ENCODE measurements around the gene COL24A1. TPM values are rescaled to one million over a fixed set of nuclear protein-coding genes. Genes with fewer than 3 reads are reported as not detected.
A peak's percentile ranks its signal among the peaks of the same experiment; 100 is the strongest.
"Not testable (repeated sequence)": the region's sequence is repeated elsewhere in the genome, so short reads cannot be mapped to it uniquely, and the experiment has no call there.

The COL24A1 gene
- total RNA-seq, 8 experiments from 2014 or later: 0.37 to 4.3 (median 0.86) TPM

GRCh38 chr1:86101616-86102015 is 55.0 kb downstream of the COL24A1 start:
- in situ Hi-C loops (cut with MboI; ENCODE audit: low pct_unique_long_range_greater_than_20kb in 2 of 9, low sequenced_read_pairs in 9 of 9, unreplicated experiment in 9 of 9): no loop called here
- 0 to 91% (median 60%) methylated on average over 1 to 2 of the region's 2 CpGs; no CpG with 5 or more reads in 1 of the 10 experiments for WGBS, 10 experiments

GRCh38 chr1:86100401-86100800 is 56.2 kb downstream of the COL24A1 start:
- in situ Hi-C loops (cut with MboI; ENCODE audit: low pct_unique_long_range_greater_than_20kb in 2 of 9, low sequenced_read_pairs in 9 of 9, unreplicated experiment in 9 of 9): no loop called here
- WGBS, 10 experiments: 0 to 80% (median 14%) methylated on average over 1 of the region's 1 CpG; no CpG with 5 or more reads in 3 of the 10 experiments

More at GRCh38 chr1:86101616-86102015, 55.0 kb downstream of the COL24A1 start:
- Histone ChIP-seq H3K4me1 (replicated peaks in 1 of 2) (no peaks in the 10 kb centered on the region), H3K4me3 (no peak overlapping the region), H3K27ac (no peak overlapping the region)
- peak in 2 of 8 experiments; percentile 42 to 47 for ATAC-seq (replicated peaks in 6 of 8)

GRCh38 chr1:86089765-86090164 is 66.8 kb downstream of the COL24A1 start:
- H3K27ac ChIP-seq: no peak overlapping the region
- no peak for ATAC-seq (replicated peaks in 6 of 8)
- 63 to 96% (median 88%) methylated on average over 4 to 16 of the region's 16 CpGs; no CpG with 5 or more reads in 2 of the 10 experiments for WGBS, 10 experiments
- no peak overlapping the region for H3K4me3 ChIP-seq
- H3K4me1 ChIP-seq (replicated peaks in 1 of 2): no peaks in the 10 kb centered on the region
- in situ Hi-C loops (cut with MboI; ENCODE audit: low pct_unique_long_range_greater_than_20kb in 2 of 9, low sequenced_read_pairs in 9 of 9, unreplicated experiment in 9 of 9): no loop called here

More at GRCh38 chr1:86100401-86100800, 56.2 kb downstream of the COL24A1 start:
- no peaks in the 10 kb centered on the region for H3K4me1 ChIP-seq (replicated peaks in 1 of 2)
- no peak for ATAC-seq (replicated peaks in 6 of 8)
- no peak overlapping the region for H3K4me3 ChIP-seq
- H3K27ac ChIP-seq: no peak overlapping the region

- Histone ChIP-seq H3K27ac (no peak overlapping the region), H3K4me3 (no peak overlapping the region), H3K4me1 (replicated peaks in 1 of 2) (no peaks in the 10 kb centered on the region)
- 58 to 100% (median 86%) methylated on average over 2 to 3 of the region's 3 CpGs; no CpG with 5 or more reads in 2 of the 10 experiments for WGBS, 10 experiments
- ATAC-seq (replicated peaks in 6 of 8): no peak
- in situ Hi-C loops (cut with MboI; ENCODE audit: low pct_unique_long_range_greater_than_20kb in 2 of 9, low sequenced_read_pairs in 9 of 9, unreplicated experiment in 9 of 9): no loop called here
Measured at GRCh38 chr1:86085741-86086409, 70.7 kb downstream of the COL24A1 start.

GRCh38 chr1:86084998-86085397 is 71.6 kb downstream of the COL24A1 start:
- in situ Hi-C loops (cut with MboI; ENCODE audit: low pct_unique_long_range_greater_than_20kb in 2 of 9, low sequenced_read_pairs in 9 of 9, unreplicated experiment in 9 of 9): no loop called here
- H3K4me3 ChIP-seq: no peak overlapping the region
- no peak overlapping the region for H3K27ac ChIP-seq
- ATAC-seq (replicated peaks in 6 of 8): no peak
- H3K4me1 ChIP-seq (replicated peaks in 1 of 2): no peaks in the 10 kb centered on the region

GRCh38 chr1:86082183-86082582 is 74.4 kb downstream of the COL24A1 start:
- ATAC-seq (replicated peaks in 6 of 8): no peak
- no peaks in the 10 kb centered on the region for H3K4me1 ChIP-seq (replicated peaks in 1 of 2)
- H3K4me3 ChIP-seq: no peak overlapping the region
- no peak overlapping the region for H3K27ac ChIP-seq
- in situ Hi-C loops (cut with MboI; ENCODE audit: low pct_unique_long_range_greater_than_20kb in 2 of 9, low sequenced_read_pairs in 9 of 9, unreplicated experiment in 9 of 9): no loop called here

- in situ Hi-C loops (cut with MboI; ENCODE audit: low pct_unique_long_range_greater_than_20kb in 2 of 9, low sequenced_read_pairs in 9 of 9, unreplicated experiment in 9 of 9); H3K4me1 ChIP-seq (replicated peaks in 1 of 2); ATAC-seq (replicated peaks in 6 of 8); H3K27ac ChIP-seq; H3K4me3 ChIP-seq: not testable (repeated sequence)
- 55 to 100% (median 96%) methylated on average over 1 to 4 of the region's 6 CpGs; no CpG with 5 or more reads in 3 of the 10 experiments for WGBS, 10 experiments
Measured at GRCh38 chr1:86072474-86072873, 84.1 kb downstream of the COL24A1 start.

GRCh38 chr1:86071870-86072269 is 84.7 kb downstream of the COL24A1 start:
- in situ Hi-C loops (cut with MboI; ENCODE audit: low pct_unique_long_range_greater_than_20kb in 2 of 9, low sequenced_read_pairs in 9 of 9, unreplicated experiment in 9 of 9); H3K4me1 ChIP-seq (replicated peaks in 1 of 2); H3K27ac ChIP-seq; H3K4me3 ChIP-seq; ATAC-seq (replicated peaks in 6 of 8): not testable (repeated sequence)
- whole genome bisulfite sequencing, 10 experiments: 60 to 93% (median 83%) methylated on average over 1 to 6 of the region's 6 CpGs; no CpG with 5 or more reads in 4 of the 10 experiments

DNA sequence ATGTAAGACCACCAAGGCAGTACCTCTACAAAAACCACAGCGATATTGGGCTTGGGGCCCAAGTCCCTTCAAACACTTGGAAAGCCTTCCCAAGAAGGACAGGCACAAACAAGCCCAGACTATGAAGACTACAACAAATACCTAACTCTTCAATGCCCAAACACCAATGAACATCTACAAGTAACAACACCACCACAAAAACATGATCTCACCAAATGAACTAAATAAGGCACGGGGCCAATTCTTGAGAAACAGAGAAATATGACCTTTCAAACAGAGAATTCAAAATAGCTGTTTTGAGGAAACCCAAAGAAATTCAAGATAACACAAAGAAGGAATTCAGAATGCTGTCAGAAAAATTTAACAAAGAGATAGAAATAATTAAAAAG is 86.8 kb downstream of the COL24A1 start:
- Histone ChIP-seq H3K4me1 (replicated peaks in 1 of 2) (no peaks in the 10 kb centered on the region), H3K4me3 (no peak overlapping the region), H3K27ac (no peak overlapping the region)
- 7 to 100% (median 85%) methylated on average over 1 to 2 of the region's 2 CpGs; no CpG with 5 or more reads in 1 of the 10 experiments for WGBS, 10 experiments
- in situ Hi-C loops (cut with MboI; ENCODE audit: low pct_unique_long_range_greater_than_20kb in 2 of 9, low sequenced_read_pairs in 9 of 9, unreplicated experiment in 9 of 9): no loop called here
- peak in 1 of 8 experiments; percentile 17 for ATAC-seq (replicated peaks in 6 of 8)

GRCh38 chr1:86068841-86069756 is 87.5 kb downstream of the COL24A1 start:
- in situ Hi-C loops (cut with MboI; ENCODE audit: low pct_unique_long_range_greater_than_20kb in 2 of 9, low sequenced_read_pairs in 9 of 9, unreplicated experiment in 9 of 9): no loop called here
- 0 to 100% (median 78%) methylated on average over 1 to 3 of the region's 3 CpGs; no CpG with 5 or more reads in 2 of the 10 experiments for WGBS, 10 experiments
- Histone ChIP-seq H3K4me3 (no peak overlapping the region), H3K4me1 (replicated peaks in 1 of 2) (no peaks in the 10 kb centered on the region), H3K27ac (no peak overlapping the region)
- ATAC-seq (replicated peaks in 6 of 8): peak in 2 of 8 experiments; percentile 93 to 94

DNA sequence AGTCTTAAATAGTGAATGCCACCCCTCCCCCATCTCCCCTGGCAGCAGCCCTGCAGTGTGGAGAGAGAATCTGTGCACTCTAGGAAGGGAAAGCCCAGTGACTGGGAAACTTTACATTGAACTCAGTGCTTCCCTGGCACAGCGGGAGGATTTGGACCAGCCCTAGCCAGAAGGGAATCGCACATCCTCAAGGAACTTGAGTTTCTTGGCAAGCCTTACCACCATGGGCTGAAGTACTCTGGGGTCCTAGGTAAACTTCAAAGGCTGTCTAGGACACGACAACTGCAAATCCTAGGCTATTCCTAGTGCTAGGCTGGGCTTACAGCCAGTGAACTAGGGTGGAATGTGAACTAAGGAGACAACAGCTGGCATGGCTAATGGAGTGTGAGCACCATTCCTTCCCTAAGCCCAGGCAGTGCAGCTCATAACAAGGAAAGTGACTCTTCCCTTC is 88.3 kb downstream of the COL24A1 start:
- WGBS, 10 experiments: 0 to 100% (median 83%) methylated on average over 1 to 3 of the region's 3 CpGs; no CpG with 5 or more reads in 2 of the 10 experiments
- ATAC-seq (replicated peaks in 6 of 8): peak in 1 of 8 experiments; percentile 45
- Histone ChIP-seq H3K4me1 (replicated peaks in 1 of 2) (no peaks in the 10 kb centered on the region), H3K27ac (no peak overlapping the region), H3K4me3 (no peak overlapping the region)
- in situ Hi-C loops (cut with MboI; ENCODE audit: low pct_unique_long_range_greater_than_20kb in 2 of 9, low sequenced_read_pairs in 9 of 9, unreplicated experiment in 9 of 9): no loop called here

GRCh38 chr1:86067626-86068025 is 88.9 kb downstream of the COL24A1 start:
- Histone ChIP-seq H3K27ac (no peak overlapping the region), H3K4me3 (no peak overlapping the region), H3K4me1 (replicated peaks in 1 of 2) (no peaks in the 10 kb centered on the region)
- in situ Hi-C loops (cut with MboI; ENCODE audit: low pct_unique_long_range_greater_than_20kb in 2 of 9, low sequenced_read_pairs in 9 of 9, unreplicated experiment in 9 of 9): no loop called here
- no peak for ATAC-seq (replicated peaks in 6 of 8)

- no peak overlapping the region for H3K27ac ChIP-seq
- in situ Hi-C loops (cut with MboI; ENCODE audit: low pct_unique_long_range_greater_than_20kb in 2 of 9, low sequenced_read_pairs in 9 of 9, unreplicated experiment in 9 of 9): no loop called here
- no peak overlapping the region for H3K4me3 ChIP-seq
- H3K4me1 ChIP-seq (replicated peaks in 1 of 2): no peaks in the 10 kb centered on the region
- no peak for ATAC-seq (replicated peaks in 6 of 8)
- 25 to 100% (median 70%) methylated on average over 1 of the region's 1 CpG; no CpG with 5 or more reads in 3 of the 10 experiments for WGBS, 10 experiments
Measured at GRCh38 chr1:86064899-86065298, 91.7 kb downstream of the COL24A1 start.
